ENCODE measurements around the gene TTBK1. TPM values are rescaled to one million over a fixed set of nuclear protein-coding genes. Genes with fewer than 3 reads are reported as not detected.
A peak's percentile ranks its signal among the peaks of the same experiment; 100 is the strongest.

The TTBK1 gene
- total RNA-seq, 1 experiment from 2014 or later, result 0.68 TPM

GRCh38 chr6:43307451-43308100 lies 64.3 kb downstream of the TTBK1 start (continued):
- no peak for TF ChIP-seq AR (CRISPR knock-in tag; IDR thresholded peaks at IDR 0.05)
- no peak for TF ChIP-seq ZNF671 (CRISPR knock-in tag; IDR thresholded peaks at IDR 0.05)
- TF ChIP-seq GRHL2 (CRISPR knock-in tag; IDR thresholded peaks at IDR 0.05; ENCODE audit: insufficient replicate concordance, severe bottlenecking), result no peak
- TF ChIP-seq ATF1 (CRISPR knock-in tag; IDR thresholded peaks at IDR 0.05), result no peak
- no peak for TF ChIP-seq GABPB1 (CRISPR knock-in tag; IDR thresholded peaks at IDR 0.05)
- TF ChIP-seq ESRRA (CRISPR knock-in tag; IDR thresholded peaks at IDR 0.05; ENCODE audit: borderline replicate concordance), result no peak
- no peak for TF ChIP-seq OVOL2 (CRISPR knock-in tag; IDR thresholded peaks at IDR 0.05; ENCODE audit: borderline replicate concordance)

DNA sequence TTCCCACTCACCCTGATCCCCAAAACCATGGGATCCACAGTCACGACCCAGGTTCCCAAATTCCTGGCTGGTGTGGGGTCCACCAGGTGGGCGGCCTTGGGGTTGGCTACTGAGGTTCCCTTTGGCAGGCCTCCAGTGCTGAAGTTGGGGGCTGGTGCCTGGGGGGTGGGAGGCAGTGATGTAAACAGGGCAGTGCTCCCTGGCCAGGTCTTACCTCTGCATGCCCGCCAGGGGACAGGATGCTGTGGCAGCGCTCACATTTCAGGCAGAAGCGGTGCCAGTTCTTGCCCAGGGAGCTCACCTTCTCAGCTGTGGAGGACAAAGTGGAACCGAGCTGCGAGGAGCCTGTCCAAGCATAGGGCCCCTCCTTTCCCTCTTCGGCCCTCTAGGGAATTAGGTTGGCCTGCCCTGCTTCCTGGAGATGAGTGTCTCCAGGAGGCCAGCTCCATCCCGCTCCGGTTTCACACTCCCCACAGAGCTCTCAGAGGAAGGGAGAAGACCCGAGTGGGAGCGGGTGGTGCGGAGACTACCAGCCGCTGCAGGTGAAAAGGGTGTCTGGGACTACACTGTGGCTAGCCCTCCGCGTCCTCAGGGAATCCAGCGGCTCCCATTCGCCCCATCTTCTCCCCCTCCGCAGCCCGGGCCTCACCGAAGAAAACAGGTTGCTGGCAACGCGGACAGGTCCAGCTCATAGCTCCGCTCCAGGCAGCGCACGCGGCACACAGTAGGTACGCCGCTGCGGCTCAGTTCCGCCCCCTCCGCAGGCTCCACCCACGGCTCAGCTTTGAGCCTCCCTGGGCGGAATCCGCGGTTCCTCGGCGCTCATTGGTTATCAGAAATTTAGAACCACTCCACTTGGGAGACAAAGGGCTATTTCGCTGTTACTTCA lies 65.1 kb downstream of the TTBK1 start, which contains the start of gene CRIP3:
Gene CRIP3, minus strand, starts transcription at position 726 of the 889 bp plus-strand sequence. Its CDS starts 34 bp downstream, at position 692.
- peak within 1 kb of the TSS; percentile 84; the same call in 1 of the 2 replicates for H3K27ac Mint-ChIP-seq
- CTCF ChIA-PET, result interaction anchor here (0.6 to 4.5 kb wide), 31 partner anchors 9 to 232 kb away, joined by 3 to 53 read pairs (median 4); partner anchors contain the start of genes DLK2, DNPH1, PTK7 and SLC22A7
- POLR2A ChIA-PET, result interaction anchor here (0.5 to 1.7 kb wide), 10 partner anchors 9 to 1172 kb away, joined by 3 to 9 read pairs (median 4); partner anchors contain the start of genes CUL7, CUL9 and SLC22A7
- H3K27me3 Mint-ChIP-seq (ENCODE audit: low read depth), result 0 out of 2 replicates have a peak, but pooled peaks cover 4% of the 10 kb centered on the region
- peaks cover 5% of the 10 kb centered on the region for H3K36me3 Mint-ChIP-seq
- peak; percentile 98 for ATAC-seq
- DNase-seq (ENCODE audit: low spot score), result peak; percentile 90
- peaks cover 27% of the 10 kb centered on the region for H3K4me1 Mint-ChIP-seq
- H3K4me3 Mint-ChIP-seq, result peak within 1 kb of the TSS; percentile 84
- H3K9me3 Mint-ChIP-seq, result no peaks in the 10 kb centered on the region
- TF ChIP-seq TEAD4 (CRISPR knock-in tag; IDR thresholded peaks at IDR 0.05) (no peak), ZNF396 (CRISPR knock-in tag; IDR thresholded peaks at IDR 0.05; ENCODE audit: borderline replicate concordance) (no peak), KAT7 (CRISPR knock-in tag; IDR thresholded peaks at IDR 0.05; ENCODE audit: borderline replicate concordance) (no peak), ELF4 (CRISPR knock-in tag; IDR thresholded peaks at IDR 0.05; ENCODE audit: low read depth) (no peak), ZSCAN18 (CRISPR knock-in tag; IDR thresholded peaks at IDR 0.05) (no peak), FOXP1 (CRISPR knock-in tag; IDR thresholded peaks at IDR 0.05; ENCODE audit: borderline replicate concordance) (0 out of 2 replicates have a peak, but pooled peaks have one; percentile 70), SMAD3 (CRISPR knock-in tag; IDR thresholded peaks at IDR 0.05; ENCODE audit: borderline replicate concordance) (no peak; the same call in 1 of the 2 replicates), TCF7 (CRISPR knock-in tag; IDR thresholded peaks at IDR 0.05; ENCODE audit: low read depth) (no peak), ZNF425 (CRISPR knock-in tag; conservative IDR thresholded peaks at IDR 0.05) (no peak), CREB1 (CRISPR knock-in tag; IDR thresholded peaks at IDR 0.05) (no peak), TEAD1 (CRISPR knock-in tag; IDR thresholded peaks at IDR 0.05) (no peak), PRRX2 (CRISPR knock-in tag; IDR thresholded peaks at IDR 0.05) (no peak), ZNF263 (CRISPR knock-in tag; IDR thresholded peaks at IDR 0.05; ENCODE audit: low read depth) (peak; percentile 48; the same call in 1 of the 2 replicates), IRF1 (CRISPR knock-in tag; IDR thresholded peaks at IDR 0.05) (no peak)
- TF ChIP-seq, protein P1, sequence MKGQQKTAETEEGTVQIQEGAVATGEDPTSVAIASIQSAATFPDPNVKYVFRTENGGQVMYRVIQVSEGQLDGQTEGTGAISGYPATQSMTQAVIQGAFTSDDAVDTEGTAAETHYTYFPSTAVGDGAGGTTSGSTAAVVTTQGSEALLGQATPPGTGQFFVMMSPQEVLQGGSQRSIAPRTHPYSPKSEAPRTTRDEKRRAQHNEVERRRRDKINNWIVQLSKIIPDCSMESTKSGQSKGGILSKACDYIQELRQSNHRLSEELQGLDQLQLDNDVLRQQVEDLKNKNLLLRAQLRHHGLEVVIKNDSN (CRISPR knock-in tag; IDR thresholded peaks at IDR 0.05), result peak; percentile 40; the same call in 1 of the 2 replicates
- TF ChIP-seq, protein P2, sequence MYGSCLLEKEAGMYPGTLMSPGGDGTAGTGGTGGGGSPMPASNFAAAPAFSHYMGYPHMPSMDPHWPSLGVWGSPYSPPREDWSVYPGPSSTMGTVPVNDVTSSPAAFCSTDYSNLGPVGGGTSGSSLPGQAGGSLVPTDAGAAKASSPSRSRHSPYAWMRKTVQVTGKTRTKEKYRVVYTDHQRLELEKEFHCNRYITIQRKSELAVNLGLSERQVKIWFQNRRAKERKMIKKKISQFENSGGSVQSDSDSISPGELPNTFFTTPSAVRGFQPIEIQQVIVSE (CRISPR knock-in tag; IDR thresholded peaks at IDR 0.05; ENCODE audit: borderline replicate concordance), result no peak
- TF ChIP-seq, protein P3, sequence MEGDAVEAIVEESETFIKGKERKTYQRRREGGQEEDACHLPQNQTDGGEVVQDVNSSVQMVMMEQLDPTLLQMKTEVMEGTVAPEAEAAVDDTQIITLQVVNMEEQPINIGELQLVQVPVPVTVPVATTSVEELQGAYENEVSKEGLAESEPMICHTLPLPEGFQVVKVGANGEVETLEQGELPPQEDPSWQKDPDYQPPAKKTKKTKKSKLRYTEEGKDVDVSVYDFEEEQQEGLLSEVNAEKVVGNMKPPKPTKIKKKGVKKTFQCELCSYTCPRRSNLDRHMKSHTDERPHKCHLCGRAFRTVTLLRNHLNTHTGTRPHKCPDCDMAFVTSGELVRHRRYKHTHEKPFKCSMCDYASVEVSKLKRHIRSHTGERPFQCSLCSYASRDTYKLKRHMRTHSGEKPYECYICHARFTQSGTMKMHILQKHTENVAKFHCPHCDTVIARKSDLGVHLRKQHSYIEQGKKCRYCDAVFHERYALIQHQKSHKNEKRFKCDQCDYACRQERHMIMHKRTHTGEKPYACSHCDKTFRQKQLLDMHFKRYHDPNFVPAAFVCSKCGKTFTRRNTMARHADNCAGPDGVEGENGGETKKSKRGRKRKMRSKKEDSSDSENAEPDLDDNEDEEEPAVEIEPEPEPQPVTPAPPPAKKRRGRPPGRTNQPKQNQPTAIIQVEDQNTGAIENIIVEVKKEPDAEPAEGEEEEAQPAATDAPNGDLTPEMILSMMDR (IDR thresholded peaks at IDR 0.05), result no peak

Data from WTC11 (cell line).